OCI-LY1 (cell line): ENCODE results near the gene LMF2.

Experiments
- EZH2 ChIP-seq: fragments of 200-600 bp; sonication (generic), shearing (Covaris generic); IDR thresholded peaks from 2 replicates; pipeline ENCODE4 v1.8.0; 2017; ENCODE audit warnings: borderline replicate concordance, mixed run types, mild to moderate bottlenecking, antibody characterized with exemption, low read length, moderate library complexity, mixed read lengths
- TF ChIP-seq, protein P1 (sequence below): fragments of 200-600 bp; sonication (generic), shearing (Covaris generic); IDR thresholded peaks from 2 replicates; pipeline ENCODE4 v1.5.1; 2017; ENCODE audit warnings: mild to moderate bottlenecking, antibody characterized with exemption, low read length, moderate library complexity, mixed read lengths

DNA sequence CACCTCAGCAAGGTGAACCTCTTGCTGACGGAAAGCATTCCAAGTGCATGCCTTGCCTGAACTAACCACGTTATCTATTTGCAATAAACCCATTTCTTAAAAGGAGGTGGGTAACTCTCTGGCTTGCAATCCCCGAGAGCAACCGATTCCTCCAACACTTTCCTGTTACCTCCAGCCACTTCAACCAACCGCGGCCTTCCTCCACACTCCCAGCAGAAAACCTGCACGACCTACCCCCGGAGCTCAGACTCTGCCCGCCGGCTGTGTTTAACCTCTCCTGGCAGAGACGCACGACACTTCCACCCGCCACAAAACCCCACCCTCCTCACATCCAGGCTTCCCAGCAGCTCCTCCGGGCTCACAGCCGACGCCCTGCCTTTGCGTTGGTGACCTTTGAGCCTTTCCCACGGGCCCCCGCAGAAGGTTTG is 17.2 kb upstream of the LMF2 start:
- TF ChIP-seq, protein P1, sequence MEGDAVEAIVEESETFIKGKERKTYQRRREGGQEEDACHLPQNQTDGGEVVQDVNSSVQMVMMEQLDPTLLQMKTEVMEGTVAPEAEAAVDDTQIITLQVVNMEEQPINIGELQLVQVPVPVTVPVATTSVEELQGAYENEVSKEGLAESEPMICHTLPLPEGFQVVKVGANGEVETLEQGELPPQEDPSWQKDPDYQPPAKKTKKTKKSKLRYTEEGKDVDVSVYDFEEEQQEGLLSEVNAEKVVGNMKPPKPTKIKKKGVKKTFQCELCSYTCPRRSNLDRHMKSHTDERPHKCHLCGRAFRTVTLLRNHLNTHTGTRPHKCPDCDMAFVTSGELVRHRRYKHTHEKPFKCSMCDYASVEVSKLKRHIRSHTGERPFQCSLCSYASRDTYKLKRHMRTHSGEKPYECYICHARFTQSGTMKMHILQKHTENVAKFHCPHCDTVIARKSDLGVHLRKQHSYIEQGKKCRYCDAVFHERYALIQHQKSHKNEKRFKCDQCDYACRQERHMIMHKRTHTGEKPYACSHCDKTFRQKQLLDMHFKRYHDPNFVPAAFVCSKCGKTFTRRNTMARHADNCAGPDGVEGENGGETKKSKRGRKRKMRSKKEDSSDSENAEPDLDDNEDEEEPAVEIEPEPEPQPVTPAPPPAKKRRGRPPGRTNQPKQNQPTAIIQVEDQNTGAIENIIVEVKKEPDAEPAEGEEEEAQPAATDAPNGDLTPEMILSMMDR = no peak
- TF ChIP-seq EZH2 = no peak
